ENCODE results near the gene FAM171A1. TPM values are rescaled to one million over a fixed set of nuclear protein-coding genes. Genes with fewer than 3 reads are reported as not detected.

FAM171A1 gene
- polyA plus RNA-seq, 1 of the 3 experiments (the other 2 are of a cell fraction) = 26.3 TPM

GRCh38 chr10:15361131-15361530 is 10.0 kb downstream of the FAM171A1 start:
- Histone ChIP-seq H4K20me1 (ENCODE audit: insufficient read depth) (no peaks in the 10 kb centered on the region), H3K4me2 (no peak overlapping the region), H3K4me1 (ENCODE audit: control insufficient read depth in 1 of 2, insufficient read depth in 2 of 2, low read depth in 1 of 2, low read length in 1 of 2) (no peaks in the 10 kb centered on the region), H2AFZ (ENCODE audit: low read depth) (no peak overlapping the region), H3K9ac (no peak overlapping the region), H3K9me2 (no peaks in the 10 kb centered on the region), H3K79me2 (ENCODE audit: insufficient read depth) (peaks cover 51% of the 10 kb centered on the region), H3K27me3 (ENCODE audit: insufficient read depth) (no peaks in the 10 kb centered on the region), H3F3A (replicated peaks; ENCODE audit: insufficient read depth) (peaks cover 4% of the 10 kb centered on the region), H3K9me3 (no peaks in the 10 kb centered on the region), H3K36me3 (replicated peaks in 1 of 2; ENCODE audit: control insufficient read depth in 1 of 2, insufficient read depth in 2 of 2, low read length in 1 of 2) (no peaks in the 10 kb centered on the region), H3K4me3 (ENCODE audit: low read depth in 2 of 2, low read length in 1 of 2) (no peak overlapping the region), H3K27ac (ENCODE audit: low read depth in 2 of 2, low read length in 1 of 2) (no peak overlapping the region)
- 90% methylated on average over 3 of the region's 3 CpGs for WGBS (ENCODE audit: low lambda C conversion rate)
- DNase-seq = no peak
- ChIA-PET POLR2A (no interaction called here), CTCF (no interaction called here)
- TF ChIP-seq FOXJ3 (CRISPR knock-in tag; IDR thresholded peaks at IDR 0.05) (no peak), GATA2 (CRISPR knock-in tag; IDR thresholded peaks at IDR 0.05) (no peak), EZH2phosphoT487 (IDR thresholded peaks at IDR 0.05; ENCODE audit: borderline replicate concordance, low read depth) (no peak), USF1 (IDR thresholded peaks at IDR 0.05; ENCODE audit: borderline replicate concordance, low read depth) (no peak), TAF1 (IDR thresholded peaks at IDR 0.05; ENCODE audit: borderline replicate concordance, low read depth, low read length) (no peak), GABPA (IDR thresholded peaks at IDR 0.05; ENCODE audit: low read depth) (no peak), MEF2A (IDR thresholded peaks at IDR 0.05; ENCODE audit: borderline replicate concordance, low read depth) (no peak), PBX3 (IDR thresholded peaks at IDR 0.05) (no peak), NRF1 (IDR thresholded peaks at IDR 0.05; ENCODE audit: low read depth, low read length) (no peak), IRF3 (IDR thresholded peaks at IDR 0.05; ENCODE audit: low read depth, low read length) (no peak), TCF12 (IDR thresholded peaks at IDR 0.05) (no peak), REST (IDR thresholded peaks at IDR 0.05; ENCODE audit: low read depth, low read length) (no peak), SMC3 (IDR thresholded peaks at IDR 0.05; ENCODE audit: low read depth, low read length) (no peak), YY1 (IDR thresholded peaks at IDR 0.05; ENCODE audit: low read depth) (no peak), JUND (IDR thresholded peaks at IDR 0.05) (no peak), FOSL2 (IDR thresholded peaks at IDR 0.05; ENCODE audit: borderline replicate concordance, low read depth) (no peak), TEAD4 (IDR thresholded peaks at IDR 0.05; ENCODE audit: borderline replicate concordance, insufficient read depth) (no peak), CHD2 (IDR thresholded peaks at IDR 0.05; ENCODE audit: low read length, partially characterized antibody) (no peak), POLR2AphosphoS5 (IDR thresholded peaks at IDR 0.05; ENCODE audit: low read depth, low read length) (no peak), EP300 (IDR thresholded peaks at IDR 0.05; ENCODE audit: borderline replicate concordance in 1 of 2, low read depth in 1 of 2, low read length in 1 of 2) (no peak)
